Liver (tissue), 9 donors: ENCODE measurements around the gene NR2C2AP. TPM values are rescaled to one million over a fixed set of nuclear protein-coding genes. Genes with fewer than 3 reads are reported as not detected.

ENCODE experiments used
- DNase-seq: peaks from one replicate; pipeline ENCODE4 v3.0.0-alpha.2; 2017; ENCODE audit warnings: low spot score
- H3K27ac ChIP-seq, 2 donors: one replicate each; pipeline ENCODE4 v1.7.0; 2013; ENCODE audit warnings: inconsistent platforms in 2 of 2, low read length in 2 of 2, control low read depth in 1 of 2, low read depth in 1 of 2, mild to moderate bottlenecking in 1 of 2
- H3K27me3 ChIP-seq, 4 donors: one replicate each; pipeline versions ENCODE4 v1.6.1 to v1.7.0; 2013; ENCODE audit warnings: low read length in 3 of 4, inconsistent platforms in 1 of 4, mild to moderate bottlenecking in 1 of 4, moderate library complexity in 1 of 4; ENCODE audit not compliant: control insufficient read depth in 4 of 4, insufficient read depth in 4 of 4
- H3K36me3 ChIP-seq, 4 donors: one replicate each; pipeline versions ENCODE4 v1.6.1 to v1.7.0; 2013; ENCODE audit warnings: low read length in 3 of 4, mild to moderate bottlenecking in 3 of 4, low read depth in 1 of 4, moderate library complexity in 1 of 4; ENCODE audit not compliant: control insufficient read depth in 4 of 4, insufficient read depth in 3 of 4
- H3K4me1 ChIP-seq, 4 donors: one replicate each; pipeline versions ENCODE4 v1.6.1 to v1.7.0; 2013; ENCODE audit warnings: low read length in 3 of 4, mild to moderate bottlenecking in 3 of 4, moderate library complexity in 1 of 4; ENCODE audit not compliant: control insufficient read depth in 4 of 4, insufficient read depth in 4 of 4
- H3K4me3 ChIP-seq, 3 donors: one replicate each; pipeline versions ENCODE4 v1.6.1 to v1.7.0; 2013; ENCODE audit warnings: low read length in 3 of 3, control low read depth in 1 of 3, low read depth in 1 of 3, mild to moderate bottlenecking in 1 of 3
- H3K9ac ChIP-seq, 2 donors: one replicate each; pipeline ENCODE4 v1.7.0; 2013; ENCODE audit warnings: low read length in 2 of 2, mild to moderate bottlenecking in 2 of 2, moderate library complexity in 2 of 2, control low read depth in 1 of 2, low read depth in 1 of 2
- H3K9me3 ChIP-seq, 4 donors: one replicate each; pipeline versions ENCODE4 v1.6.1 to v1.7.0; 2013; ENCODE audit warnings: low read length in 3 of 4; ENCODE audit not compliant: control insufficient read depth in 4 of 4
- FOXA1 ChIP-seq: IDR thresholded peaks from 2 replicates; pipeline ENCODE4 v1.6.1; 2016; ENCODE audit warnings: antibody characterized with exemption
- FOXA2 ChIP-seq: IDR thresholded peaks from 2 replicates; pipeline ENCODE4 v1.6.1; 2016; ENCODE audit warnings: antibody characterized with exemption
- GABPA ChIP-seq, 2 donors: IDR thresholded peaks in 1 of 2; conservative IDR thresholded peaks in 1 of 2; 2 replicates each; pipeline ENCODE4 v1.6.1; 2016; ENCODE audit warnings: antibody characterized with exemption in 2 of 2, mild to moderate bottlenecking in 1 of 2, moderate library complexity in 1 of 2
- JUND ChIP-seq, 2 donors: IDR thresholded peaks; 2 replicates each; pipeline ENCODE4 v1.6.1; 2016; ENCODE audit warnings: antibody characterized with exemption in 2 of 2
- NR2F2 ChIP-seq: IDR thresholded peaks from 2 replicates; pipeline ENCODE4 v1.6.1; 2016; ENCODE audit warnings: antibody characterized with exemption
- RAD21 ChIP-seq, 2 donors: IDR thresholded peaks; 2 replicates each; pipeline ENCODE4 v1.6.1; 2016; ENCODE audit warnings: antibody characterized with exemption in 2 of 2, mild to moderate bottlenecking in 2 of 2
- REST ChIP-seq: IDR thresholded peaks from 2 replicates; pipeline ENCODE4 v1.6.1; 2016; ENCODE audit warnings: antibody characterized with exemption, mild to moderate bottlenecking
- RXRA ChIP-seq, 2 donors: IDR thresholded peaks; 2 replicates each; pipeline ENCODE4 v1.6.1; 2017 to 2018; ENCODE audit warnings: antibody characterized with exemption in 2 of 2, mild to moderate bottlenecking in 1 of 2
- SP1 ChIP-seq: IDR thresholded peaks from 2 replicates; pipeline ENCODE4 v1.6.1; 2018; ENCODE audit warnings: antibody characterized with exemption, mild to moderate bottlenecking
- TAF1 ChIP-seq: conservative IDR thresholded peaks from 2 replicates; pipeline ENCODE4 v1.6.1; 2016; ENCODE audit warnings: antibody characterized with exemption, mild to moderate bottlenecking
- WGBS: extraction: QIAGEN DNeasy Blood & Tissue Kit; methylation state at CpG from one replicate; pipeline ENCODE4 v1.1.7; 2013; 5-methylcytosine and 5-hydroxymethylcytosine counted together
- polyA plus RNA-seq, 2 donors: library from polyadenylated mRNA; stranded (reverse) in 1 of 2; unstranded in 1 of 2; fragments of 200-250 nt in 1 of 2; fragments of >200 nt in 1 of 2; fragmentation: Nextera tagmentation in 1 of 2; extraction: Ambion mirVana in 1 of 2; gene quantifications; one replicate each; pipeline versions ENCODE4 v1.2.1 to v1.2.3, GENCODE V29; 2013 to 2015
- total RNA-seq, 2 donors: library from RNA; depleted of rRNA; stranded (reverse); fragments of >200 nt; gene quantifications; one replicate each; pipeline ENCODE4 v1.2.3, GENCODE V29; 2014
- TF ChIP-seq, protein P1 (sequence below): IDR thresholded peaks from 2 replicates; pipeline ENCODE4 v1.6.1; 2016; ENCODE audit warnings: antibody characterized with exemption
- TF ChIP-seq, protein P2 (sequence below): IDR thresholded peaks from 2 replicates; pipeline ENCODE4 v1.6.1; 2016; ENCODE audit warnings: antibody characterized with exemption
- TF ChIP-seq, protein P3 (sequence below): fragments of 150-350 bp; IDR thresholded peaks from 2 replicates; pipeline ENCODE4 v1.5.1; 2017; ENCODE audit warnings: improper control_type of control experiment, low read depth, low read length; ENCODE audit not compliant: missing input control
- TF ChIP-seq, protein P4 (sequence below): IDR thresholded peaks from 2 replicates; pipeline ENCODE4 v1.6.1; 2016; ENCODE audit warnings: antibody characterized with exemption
- donor health status: healthy.
- donor health status: healthy.
- donor health status: healthy.
- donor health status: healthy.
- donor health status: healthy.

The NR2C2AP gene
- total and polyA plus RNA-seq, 4 donors: 3.4 to 5.7 (median 4.1) TPM

DNA sequence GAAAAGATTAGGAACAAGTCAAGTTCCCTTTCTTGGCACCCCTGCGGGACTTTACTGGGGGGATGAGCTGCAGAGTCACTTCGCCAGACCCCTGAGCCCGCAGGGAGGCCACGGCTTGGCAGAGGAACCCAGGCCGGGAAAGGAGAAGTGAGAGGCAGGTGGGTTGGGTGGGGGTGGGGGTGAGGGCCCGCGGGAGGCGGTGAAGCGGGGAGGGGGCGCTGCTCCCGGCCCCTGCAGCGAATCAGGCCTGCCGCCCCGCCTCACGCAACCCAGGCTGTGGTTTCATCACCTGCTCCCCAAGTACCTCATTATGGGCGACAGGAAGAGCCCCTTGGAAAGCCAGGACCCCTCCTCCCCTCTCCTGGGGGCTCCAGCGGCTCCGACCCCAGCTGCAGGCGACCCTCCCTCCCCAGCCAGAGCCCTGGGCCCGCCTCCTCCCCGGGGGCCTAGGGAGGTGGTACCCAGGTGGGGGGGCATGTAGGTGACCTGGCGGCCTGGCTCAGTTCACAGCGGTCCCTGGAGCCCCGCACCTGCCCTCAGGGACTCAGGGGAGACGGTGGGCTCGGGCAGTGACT, 42.7 kb downstream of the NR2C2AP start:
- H3K9ac ChIP-seq: no peak overlapping the region
- no peak overlapping the region for H3K4me3 ChIP-seq
- no peaks in the 10 kb centered on the region for H3K27me3 ChIP-seq
- H3K27ac ChIP-seq: no peak overlapping the region
- 70% methylated on average over 26 of the region's 26 CpGs for WGBS
- H3K4me1 ChIP-seq: no peaks in the 10 kb centered on the region
- no peak for DNase-seq
- H3K36me3 ChIP-seq: no peaks in the 10 kb centered on the region
- TF ChIP-seq FOXA2 (no peak), NR2F2 (no peak), REST (no peak), TAF1 (no peak), JUND (IDR thresholded peaks at IDR 0.05) (no peak), FOXA1 (no peak), SP1 (no peak), RXRA (IDR thresholded peaks at IDR 0.05) (no peak), GABPA (IDR thresholded peaks at IDR 0.05 in 1 of 2, conservative IDR thresholded peaks at IDR 0.05 in 1 of 2) (no peak), RAD21 (IDR thresholded peaks at IDR 0.05) (no peak)
- TF ChIP-seq, protein P1, sequence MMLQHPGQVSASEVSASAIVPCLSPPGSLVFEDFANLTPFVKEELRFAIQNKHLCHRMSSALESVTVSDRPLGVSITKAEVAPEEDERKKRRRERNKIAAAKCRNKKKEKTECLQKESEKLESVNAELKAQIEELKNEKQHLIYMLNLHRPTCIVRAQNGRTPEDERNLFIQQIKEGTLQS: no peak
- TF ChIP-seq, protein P2, sequence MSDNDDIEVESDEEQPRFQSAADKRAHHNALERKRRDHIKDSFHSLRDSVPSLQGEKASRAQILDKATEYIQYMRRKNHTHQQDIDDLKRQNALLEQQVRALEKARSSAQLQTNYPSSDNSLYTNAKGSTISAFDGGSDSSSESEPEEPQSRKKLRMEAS: no peak
- TF ChIP-seq, protein P3, sequence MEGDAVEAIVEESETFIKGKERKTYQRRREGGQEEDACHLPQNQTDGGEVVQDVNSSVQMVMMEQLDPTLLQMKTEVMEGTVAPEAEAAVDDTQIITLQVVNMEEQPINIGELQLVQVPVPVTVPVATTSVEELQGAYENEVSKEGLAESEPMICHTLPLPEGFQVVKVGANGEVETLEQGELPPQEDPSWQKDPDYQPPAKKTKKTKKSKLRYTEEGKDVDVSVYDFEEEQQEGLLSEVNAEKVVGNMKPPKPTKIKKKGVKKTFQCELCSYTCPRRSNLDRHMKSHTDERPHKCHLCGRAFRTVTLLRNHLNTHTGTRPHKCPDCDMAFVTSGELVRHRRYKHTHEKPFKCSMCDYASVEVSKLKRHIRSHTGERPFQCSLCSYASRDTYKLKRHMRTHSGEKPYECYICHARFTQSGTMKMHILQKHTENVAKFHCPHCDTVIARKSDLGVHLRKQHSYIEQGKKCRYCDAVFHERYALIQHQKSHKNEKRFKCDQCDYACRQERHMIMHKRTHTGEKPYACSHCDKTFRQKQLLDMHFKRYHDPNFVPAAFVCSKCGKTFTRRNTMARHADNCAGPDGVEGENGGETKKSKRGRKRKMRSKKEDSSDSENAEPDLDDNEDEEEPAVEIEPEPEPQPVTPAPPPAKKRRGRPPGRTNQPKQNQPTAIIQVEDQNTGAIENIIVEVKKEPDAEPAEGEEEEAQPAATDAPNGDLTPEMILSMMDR: no peak
- TF ChIP-seq, protein P4, sequence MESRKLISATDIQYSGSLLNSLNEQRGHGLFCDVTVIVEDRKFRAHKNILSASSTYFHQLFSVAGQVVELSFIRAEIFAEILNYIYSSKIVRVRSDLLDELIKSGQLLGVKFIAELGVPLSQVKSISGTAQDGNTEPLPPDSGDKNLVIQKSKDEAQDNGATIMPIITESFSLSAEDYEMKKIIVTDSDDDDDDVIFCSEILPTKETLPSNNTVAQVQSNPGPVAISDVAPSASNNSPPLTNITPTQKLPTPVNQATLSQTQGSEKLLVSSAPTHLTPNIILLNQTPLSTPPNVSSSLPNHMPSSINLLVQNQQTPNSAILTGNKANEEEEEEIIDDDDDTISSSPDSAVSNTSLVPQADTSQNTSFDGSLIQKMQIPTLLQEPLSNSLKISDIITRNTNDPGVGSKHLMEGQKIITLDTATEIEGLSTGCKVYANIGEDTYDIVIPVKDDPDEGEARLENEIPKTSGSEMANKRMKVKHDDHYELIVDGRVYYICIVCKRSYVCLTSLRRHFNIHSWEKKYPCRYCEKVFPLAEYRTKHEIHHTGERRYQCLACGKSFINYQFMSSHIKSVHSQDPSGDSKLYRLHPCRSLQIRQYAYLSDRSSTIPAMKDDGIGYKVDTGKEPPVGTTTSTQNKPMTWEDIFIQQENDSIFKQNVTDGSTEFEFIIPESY: no peak
- H3K9me3 ChIP-seq: no peaks in the 10 kb centered on the region

DNA sequence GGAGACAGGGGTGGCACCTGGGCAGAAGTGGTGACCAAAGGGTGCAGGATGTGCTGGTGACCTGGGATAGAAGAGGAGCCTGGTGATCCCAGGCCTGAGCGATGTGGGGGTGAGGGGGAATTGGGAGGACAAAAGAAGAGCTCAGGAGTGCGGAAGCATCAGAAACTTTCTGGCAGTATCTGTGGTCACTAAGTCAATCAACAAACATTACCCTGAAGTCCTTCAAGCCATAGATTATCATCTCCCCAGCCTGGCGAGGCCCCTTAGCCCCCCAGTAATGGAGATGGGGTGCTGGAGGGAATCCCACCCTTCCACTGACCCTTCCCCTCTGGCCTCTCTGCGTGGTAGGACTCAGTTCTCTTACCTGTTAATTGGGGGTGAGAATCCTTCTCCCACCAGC, 43.7 kb downstream of the NR2C2AP start:
- Histone ChIP-seq H3K36me3 (no peaks in the 10 kb centered on the region), H3K27me3 (no peaks in the 10 kb centered on the region), H3K4me3 (no peak overlapping the region), H3K4me1 (no peaks in the 10 kb centered on the region), H3K27ac (no peak overlapping the region), H3K9ac (no peak overlapping the region), H3K9me3 (no peaks in the 10 kb centered on the region)
- DNase-seq: no peak
- 93% methylated on average over 4 of the region's 4 CpGs for WGBS
- TF ChIP-seq, protein P4: no peak
- TF ChIP-seq TAF1: no peak
